Neural cell (in vitro differentiated cells): ENCODE measurements around the gene DNAJC12. TPM values are rescaled to one million over a fixed set of nuclear protein-coding genes. Genes with fewer than 3 reads are reported as not detected.
"Not testable (repeated sequence)": the region's sequence is repeated elsewhere in the genome, so short reads cannot be mapped to it uniquely, and the experiment has no call there.

ENCODE experiments used
- H2AFZ ChIP-seq: fragments of 200-600, 300-800 bp; sonication (generic), shearing (Covaris generic); 2 replicates; pipeline ENCODE4 v1.6.0; 2014; ENCODE audit warnings: low read depth, mild to moderate bottlenecking, antibody characterized with exemption, low read length, moderate library complexity
- H3F3A ChIP-seq: fragments of 200-600 bp; shearing (Covaris generic); 2 replicates; pipeline ENCODE4 v1.6.1; 2016; ENCODE audit warnings: mild to moderate bottlenecking, moderate library complexity, mixed read lengths, antibody characterized with exemption, low read length; ENCODE audit not compliant: insufficient read depth, poor library complexity, severe bottlenecking
- H3K27ac ChIP-seq: fragments of 200-600, 300-800 bp; sonication (generic), shearing (Covaris generic); 2 replicates; pipeline ENCODE4 v1.5.1; 2014; ENCODE audit warnings: mild to moderate bottlenecking, low read length, moderate library complexity
- H3K27me3 ChIP-seq: fragments of 300-800, 200-600 bp; sonication (generic), shearing (Covaris generic); 2 replicates; pipeline ENCODE4 v1.6.0; 2014; ENCODE audit warnings: mild to moderate bottlenecking, low read depth, low read length, moderate library complexity; ENCODE audit not compliant: insufficient read depth
- H3K36me3 ChIP-seq: fragments of 300-800, 200-600 bp; sonication (generic), shearing (Covaris generic); 2 replicates; pipeline ENCODE4 v1.5.1; 2014; ENCODE audit warnings: mild to moderate bottlenecking, antibody characterized with exemption, low read length, moderate library complexity; ENCODE audit not compliant: insufficient read depth
- H3K4me2 ChIP-seq: fragments of 300-800, 200-600 bp; sonication (generic), shearing (Covaris generic); 2 replicates; pipeline ENCODE4 v1.6.0; 2014; ENCODE audit warnings: mild to moderate bottlenecking, low read length
- H3K4me3 ChIP-seq: fragments of 300-800, 200-600 bp; sonication (generic), shearing (Covaris generic); 2 replicates; pipeline ENCODE4 v1.5.1; 2014; ENCODE audit warnings: mild to moderate bottlenecking, low read length, moderate library complexity
- H3K79me2 ChIP-seq: fragments of 200-600 bp; shearing (Covaris generic); replicated peaks from 2 replicates; pipeline ENCODE4 v1.6.0; 2014; ENCODE audit warnings: mild to moderate bottlenecking, low read length, moderate library complexity; ENCODE audit not compliant: insufficient read depth
- H3K9ac ChIP-seq: fragments of 300-800, 200-600 bp; sonication (generic), shearing (Covaris generic); 2 replicates; pipeline ENCODE4 v1.6.1; 2016; ENCODE audit warnings: mild to moderate bottlenecking, low read length, mixed read lengths
- H3K9me2 ChIP-seq: fragments of 200-600 bp; shearing (Covaris generic); 2 replicates; pipeline ENCODE4 v1.6.1; 2016; ENCODE audit warnings: mild to moderate bottlenecking, low read length, mixed read lengths; ENCODE audit not compliant: insufficient read depth
- H3K9me3 ChIP-seq: fragments of 200-600, 300-800 bp; sonication (generic), shearing (Covaris generic); 2 replicates; pipeline ENCODE4 v1.6.1; 2016; ENCODE audit warnings: mild to moderate bottlenecking, mixed run types, low read length, moderate library complexity, mixed read lengths
- H4K20me1 ChIP-seq: fragments of 200-600 bp; shearing (Covaris generic); 2 replicates; pipeline ENCODE4 v1.6.1; 2016; ENCODE audit warnings: mild to moderate bottlenecking, mixed run types; ENCODE audit not compliant: insufficient read depth
- EP300 ChIP-seq: fragments of 450-650 bp; conservative IDR thresholded peaks from 2 replicates; pipeline ENCODE4 v1.6.1; 2014; ENCODE audit warnings: antibody characterized with exemption, mild to moderate bottlenecking, moderate library complexity; ENCODE audit not compliant: poor library complexity, severe bottlenecking
- EZH2 ChIP-seq: fragments of 200-600, 300-800 bp; shearing (Covaris generic), sonication (generic); IDR thresholded peaks from 2 replicates; pipeline ENCODE4 v1.6.1; 2014; ENCODE audit warnings: antibody characterized with exemption, low read length, borderline replicate concordance, mild to moderate bottlenecking; ENCODE audit not compliant: insufficient read depth, poor library complexity, severe bottlenecking
- MXI1 ChIP-seq: fragments of 450-650 bp; conservative IDR thresholded peaks from 2 replicates; pipeline ENCODE4 v1.6.1; 2014; ENCODE audit warnings: antibody characterized with exemption, mild to moderate bottlenecking; ENCODE audit not compliant: poor library complexity, severe bottlenecking
- POLR2AphosphoS5 ChIP-seq: IDR thresholded peaks from 2 replicates; pipeline ENCODE4 v1.6.1; 2012
- RAD21 ChIP-seq: fragments of 450-650 bp; conservative IDR thresholded peaks from 2 replicates; pipeline ENCODE4 v1.6.1; 2014; ENCODE audit warnings: antibody characterized with exemption, mild to moderate bottlenecking, moderate library complexity
- REST ChIP-seq: IDR thresholded peaks from 2 replicates; pipeline ENCODE4 v1.6.1; 2012; ENCODE audit warnings: borderline replicate concordance
- SMC3 ChIP-seq: fragments of 450-650 bp; conservative IDR thresholded peaks from 2 replicates; pipeline ENCODE4 v1.6.1; 2014; ENCODE audit warnings: antibody characterized with exemption, mild to moderate bottlenecking, moderate library complexity; ENCODE audit not compliant: poor library complexity
- TAF1 ChIP-seq: IDR thresholded peaks from 2 replicates; pipeline ENCODE4 v1.6.1; 2012; ENCODE audit warnings: low read depth
- polyA plus RNA-seq: library from polyadenylated mRNA; depleted of rRNA; stranded (reverse); fragments of >200 nt; gene quantifications from 2 replicates; pipeline ENCODE4 v1.2.3, GENCODE V29; 2014
- TF ChIP-seq, protein P1 (sequence below): fragments of 450-650 bp; IDR thresholded peaks from 2 replicates; pipeline ENCODE4 v1.5.1; 2014; ENCODE audit warnings: antibody characterized with exemption, mild to moderate bottlenecking, moderate library complexity; ENCODE audit not compliant: poor library complexity, severe bottlenecking

The DNAJC12 gene
- polyA plus RNA-seq, 1 donor from 2014 or later, result 32.2 TPM

DNA sequence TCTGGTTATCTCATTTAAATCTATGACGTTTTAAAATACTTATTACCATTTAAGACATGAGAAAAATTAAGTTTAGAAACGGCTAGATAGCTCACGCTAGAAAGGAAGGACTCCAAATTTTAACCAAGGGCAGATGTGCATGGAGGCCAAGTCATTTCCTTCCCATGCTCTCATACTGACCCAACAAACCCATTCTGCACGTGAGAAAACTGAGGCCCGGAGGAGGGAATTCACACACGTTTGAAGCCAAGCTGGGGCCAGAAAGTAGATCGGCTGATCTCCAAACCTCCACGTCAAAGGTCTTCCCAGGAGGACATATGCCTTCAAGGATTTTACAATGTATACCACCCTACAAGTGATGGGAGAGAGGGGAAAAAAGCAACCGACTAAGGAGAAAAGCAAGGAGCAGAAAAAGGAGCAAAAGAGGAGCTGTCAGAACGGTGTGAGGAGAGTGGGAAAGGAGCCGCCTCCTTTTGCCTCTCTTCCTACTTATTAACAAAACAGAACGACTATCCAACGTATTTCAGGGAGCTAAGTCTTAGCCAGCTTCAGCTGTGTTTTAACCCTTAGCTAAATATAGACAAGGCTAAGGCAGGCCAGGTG, 45.8 kb upstream of the DNAJC12 start:
- Histone ChIP-seq H3K79me2 (peaks cover 27% of the 10 kb centered on the region), H3K27me3 (no peaks in the 10 kb centered on the region), H3K9me2 (no peaks in the 10 kb centered on the region), H3K36me3 (no peaks in the 10 kb centered on the region), H3K27ac (peak overlapping the region; percentile 77), H4K20me1 (no peaks in the 10 kb centered on the region), H3F3A (no peaks in the 10 kb centered on the region), H3K9me3 (no peaks in the 10 kb centered on the region), H3K4me3 (peak overlapping the region; percentile 82), H3K4me2 (peak overlapping the region; percentile 40), H2AFZ (peak overlapping the region; percentile 61), H3K9ac (peak overlapping the region; percentile 84)
- TF ChIP-seq REST (no peak), SMC3 (no peak), POLR2AphosphoS5 (no peak)

DNA sequence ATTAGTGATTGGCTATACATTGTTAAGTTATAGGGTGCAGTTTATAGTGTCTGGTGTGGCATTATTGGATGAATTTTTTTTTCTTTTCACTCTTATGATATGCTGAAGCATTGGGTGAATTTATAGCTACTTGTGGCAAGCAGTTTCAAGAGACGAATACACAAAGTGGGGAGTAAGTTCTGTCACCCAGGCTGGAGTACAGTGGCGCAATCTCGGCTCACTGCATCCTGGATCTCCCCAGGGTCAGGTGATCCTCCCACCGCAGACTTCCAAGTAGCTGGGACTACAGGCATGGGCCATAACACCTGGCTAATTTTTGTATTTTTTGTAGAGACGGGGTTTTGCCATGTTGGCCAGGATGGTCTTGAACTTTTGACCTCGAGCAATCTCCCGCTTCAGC, 40.1 kb upstream of the DNAJC12 start:
- Histone ChIP-seq H3K4me3 (no peak overlapping the region), H3K4me2 (no peak overlapping the region), H3K9me2 (no peaks in the 10 kb centered on the region), H3K79me2 (no peaks in the 10 kb centered on the region), H3K9me3 (no peaks in the 10 kb centered on the region), H3K9ac (no peak overlapping the region), H4K20me1 (no peaks in the 10 kb centered on the region), H3F3A (no peaks in the 10 kb centered on the region), H3K27ac (no peak overlapping the region), H2AFZ (no peak overlapping the region), H3K36me3 (no peaks in the 10 kb centered on the region), H3K27me3 (no peaks in the 10 kb centered on the region)
- TF ChIP-seq, protein P1, sequence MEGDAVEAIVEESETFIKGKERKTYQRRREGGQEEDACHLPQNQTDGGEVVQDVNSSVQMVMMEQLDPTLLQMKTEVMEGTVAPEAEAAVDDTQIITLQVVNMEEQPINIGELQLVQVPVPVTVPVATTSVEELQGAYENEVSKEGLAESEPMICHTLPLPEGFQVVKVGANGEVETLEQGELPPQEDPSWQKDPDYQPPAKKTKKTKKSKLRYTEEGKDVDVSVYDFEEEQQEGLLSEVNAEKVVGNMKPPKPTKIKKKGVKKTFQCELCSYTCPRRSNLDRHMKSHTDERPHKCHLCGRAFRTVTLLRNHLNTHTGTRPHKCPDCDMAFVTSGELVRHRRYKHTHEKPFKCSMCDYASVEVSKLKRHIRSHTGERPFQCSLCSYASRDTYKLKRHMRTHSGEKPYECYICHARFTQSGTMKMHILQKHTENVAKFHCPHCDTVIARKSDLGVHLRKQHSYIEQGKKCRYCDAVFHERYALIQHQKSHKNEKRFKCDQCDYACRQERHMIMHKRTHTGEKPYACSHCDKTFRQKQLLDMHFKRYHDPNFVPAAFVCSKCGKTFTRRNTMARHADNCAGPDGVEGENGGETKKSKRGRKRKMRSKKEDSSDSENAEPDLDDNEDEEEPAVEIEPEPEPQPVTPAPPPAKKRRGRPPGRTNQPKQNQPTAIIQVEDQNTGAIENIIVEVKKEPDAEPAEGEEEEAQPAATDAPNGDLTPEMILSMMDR, result no peak
- no peak for TF ChIP-seq TAF1
- TF ChIP-seq MXI1, result no peak
- TF ChIP-seq EP300, result no peak
- TF ChIP-seq SMC3, result no peak
- TF ChIP-seq POLR2AphosphoS5, result no peak
- TF ChIP-seq EZH2, result no peak
- no peak for TF ChIP-seq REST
- TF ChIP-seq RAD21, result no peak

DNA sequence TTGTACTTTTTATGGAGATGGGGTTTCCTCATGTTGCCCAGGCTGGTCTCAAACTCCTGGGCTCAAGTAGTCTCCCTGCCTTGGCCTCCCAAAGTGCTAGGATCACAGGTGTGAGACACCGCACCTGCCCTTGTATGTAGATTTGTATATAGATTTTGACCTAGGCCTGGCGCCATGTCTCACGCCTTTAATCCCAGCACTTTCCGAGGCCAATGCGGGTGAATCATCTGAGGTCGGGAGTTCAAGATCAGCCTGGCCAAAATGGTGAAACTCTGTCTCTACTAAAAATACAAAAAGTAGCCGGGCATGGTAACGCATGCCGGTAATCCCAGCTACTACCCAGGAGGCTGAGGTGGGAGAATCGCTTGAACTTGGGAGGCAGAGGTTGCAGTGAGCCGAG, 39.4 kb upstream of the DNAJC12 start:
- H3K9me2 ChIP-seq, H2AFZ ChIP-seq, H3K27me3 ChIP-seq, H3F3A ChIP-seq, H3K79me2 ChIP-seq, H3K9ac ChIP-seq, H3K36me3 ChIP-seq, H3K27ac ChIP-seq, H4K20me1 ChIP-seq, H3K9me3 ChIP-seq, H3K4me3 ChIP-seq, H3K4me2 ChIP-seq: not testable (repeated sequence)
